Left ventricle myocardium superior (tissue), 1 donor: ENCODE data around the gene KCNN4. TPM values are rescaled to one million over a fixed set of nuclear protein-coding genes. Genes with fewer than 3 reads are reported as not detected.
"Not testable (repeated sequence)": the region's sequence is repeated elsewhere in the genome, so short reads cannot be mapped to it uniquely, and the experiment has no call there.

ENCODE experiments used
- ATAC-seq: fragments of 200-7000 bp; cut with Tn5 transposase; one replicate; pipeline ENCODE4 v1.9.1; 2020; ENCODE audit warnings: mild to moderate bottlenecking, moderate library complexity
- DNase-seq: peaks from one replicate; pipeline ENCODE4 v3.0.0-alpha.2; 2020
- intact Hi-C: fragments of 100-400 bp; cut with micrococcal nuclease; formaldehyde crosslinking; loops from one replicate; pipeline ENCODE4 v1.11.0; 2022
- long read RNA-seq: library from polyadenylated mRNA; unstranded; transcript quantifications from one replicate; pipeline ENCODE4 v2.0.0, GENCODE V29; 2021
- total RNA-seq: library from RNA; stranded (reverse); fragmentation: NEBNext Ultra II Directional; extraction: Animal tissue kit (Norgen Biotek cat#: 25700); gene quantifications from one replicate; pipeline ENCODE4 v1.2.1, GENCODE V29; 2021
- donor health status: DM: no; HTN: yes; CAD: no; lungs with severe emphysema.

Gene KCNN4
- total RNA-seq = 0.50 TPM
- long read RNA-seq = 0 reads

GRCh38 chr19:43780706-43781525, at the start of gene KCNN4:
KCNN4 (minus strand) TSS chr19:43780973; CDS start chr19:43780861, 112 bp downstream.
- no peak for DNase-seq
- intact Hi-C loops = no loop called here
- no peak for ATAC-seq

GRCh38 chr19:43826787-43827754, 46.3 kb upstream of the KCNN4 start, which contains the start of gene ZNF283:
ZNF283 (plus strand) TSS chr19:43827321; CDS start chr19:43833505, 6,184 bp downstream.
- peak; percentile 100 for ATAC-seq
- intact Hi-C loops = no loop called here
- peak; percentile 93 for DNase-seq

- ATAC-seq, intact Hi-C loops, DNase-seq: not testable (repeated sequence)
Observed at GRCh38 chr19:43824572-43824971, 43.8 kb upstream of the KCNN4 start.

GRCh38 chr19:43823856-43824255, 43.1 kb upstream of the KCNN4 start:
- ATAC-seq, intact Hi-C loops: not testable (repeated sequence)

GRCh38 chr19:43820884-43821215, 40.1 kb upstream of the KCNN4 start:
- intact Hi-C loops = no loop called here
- no peak for ATAC-seq
- DNase-seq = no peak

More at GRCh38 chr19:43823856-43824255, 43.1 kb upstream of the KCNN4 start:
- DNase-seq = not testable (repeated sequence)

- DNase-seq (peak; percentile 71), ATAC-seq (peak; percentile 90)
- intact Hi-C loops = no loop called here
Observed at GRCh38 chr19:43820098-43820883, 39.5 kb upstream of the KCNN4 start.

GRCh38 chr19:43818500-43818899, 37.7 kb upstream of the KCNN4 start:
- DNase-seq (no peak), ATAC-seq (no peak)
- intact Hi-C loops = no loop called here

- ATAC-seq, DNase-seq, intact Hi-C loops: not testable (repeated sequence)
Observed at GRCh38 chr19:43817454-43817853, 36.7 kb upstream of the KCNN4 start.

- no peak for ATAC-seq
- intact Hi-C loops = no loop called here
- DNase-seq = no peak
Observed at GRCh38 chr19:43814663-43815352, 34.0 kb upstream of the KCNN4 start.

- DNase-seq (no peak), ATAC-seq (no peak)
- intact Hi-C loops = no loop called here
Observed at GRCh38 chr19:43812688-43813087, 31.9 kb upstream of the KCNN4 start.

GRCh38 chr19:43812259-43812658, 31.5 kb upstream of the KCNN4 start:
- DNase-seq = no peak
- intact Hi-C loops = no loop called here

GRCh38 chr19:43811837-43812236, 31.1 kb upstream of the KCNN4 start:
- intact Hi-C loops = no loop called here
- ATAC-seq (no peak), DNase-seq (no peak)

More at GRCh38 chr19:43812259-43812658, 31.5 kb upstream of the KCNN4 start:
- ATAC-seq = no peak

GRCh38 chr19:43809762-43810696, 29.3 kb upstream of the KCNN4 start:
- no peak for DNase-seq
- intact Hi-C loops = no loop called here
- ATAC-seq = no peak

- DNase-seq = no peak
- intact Hi-C loops = no loop called here
- no peak for ATAC-seq
Observed at GRCh38 chr19:43807651-43808050, 26.9 kb upstream of the KCNN4 start.

GRCh38 chr19:43806848-43807247, 26.1 kb upstream of the KCNN4 start:
- ATAC-seq (no peak), DNase-seq (no peak)
- intact Hi-C loops = no loop called here

- intact Hi-C loops, DNase-seq, ATAC-seq: not testable (repeated sequence)
Observed at GRCh38 chr19:43806401-43806800, 25.6 kb upstream of the KCNN4 start.

GRCh38 chr19:43804432-43804831, 23.7 kb upstream of the KCNN4 start:
- intact Hi-C loops = no loop called here
- no peak for DNase-seq
- no peak for ATAC-seq
